GM12878 (cell line): Measurements from ENCODE around the gene TMOD2. TPM values are rescaled to one million over a fixed set of nuclear protein-coding genes. Genes with fewer than 3 reads are reported as not detected.
A peak's percentile ranks its signal among the peaks of the same experiment; 100 is the strongest.

Experiments used
- ATF3 ChIP-seq: IDR thresholded peaks from 2 replicates; pipeline ENCODE4 v1.6.1; 2011; ENCODE audit warnings: low read depth, mild to moderate bottlenecking, low read length, moderate library complexity, borderline replicate concordance; ENCODE audit errors: extremely low read depth
- BACH1 ChIP-seq: fragments of 450-650 bp; IDR thresholded peaks from 2 replicates; pipeline ENCODE4 v1.6.1; 2017; ENCODE audit warnings: mild to moderate bottlenecking, borderline replicate concordance
- BCL3 ChIP-seq: IDR thresholded peaks from 2 replicates; pipeline ENCODE4 v1.6.1; 2011; ENCODE audit warnings: borderline replicate concordance, low read depth, mild to moderate bottlenecking, moderate library complexity, low read length; ENCODE audit not compliant: insufficient read depth, poor library complexity, severe bottlenecking
- CBFB ChIP-seq: IDR thresholded peaks from 2 replicates; pipeline ENCODE4 v1.6.1; 2016; ENCODE audit warnings: antibody characterized with exemption, low read depth
- GABPA ChIP-seq: IDR thresholded peaks from 2 replicates; pipeline ENCODE4 v1.6.1; 2014; ENCODE audit warnings: antibody characterized with exemption, low read depth, mild to moderate bottlenecking, inconsistent platforms
- MLLT1 ChIP-seq: fragments of 450-650 bp; IDR thresholded peaks from 2 replicates; pipeline ENCODE4 v1.6.1; 2016; ENCODE audit warnings: mild to moderate bottlenecking
- NFYA ChIP-seq: IDR thresholded peaks from 2 replicates; pipeline ENCODE4 v1.6.1; 2011; ENCODE audit warnings: low read depth, mild to moderate bottlenecking, low read length, improper control_type of control experiment, borderline replicate concordance
- NKRF ChIP-seq: fragments of 450-650 bp; conservative IDR thresholded peaks from 2 replicates; pipeline ENCODE4 v1.6.1; 2017; ENCODE audit warnings: mild to moderate bottlenecking, moderate library complexity
- NR2C2 ChIP-seq: IDR thresholded peaks from 2 replicates; pipeline ENCODE4 v1.6.1; 2011; ENCODE audit warnings: borderline replicate concordance, low read depth; ENCODE audit not compliant: control insufficient read depth, insufficient read length
- PAX8 ChIP-seq: fragments of 450-650 bp; IDR thresholded peaks from 2 replicates; pipeline ENCODE4 v1.6.1; 2017; ENCODE audit warnings: mild to moderate bottlenecking, moderate library complexity
- PBX3 ChIP-seq: IDR thresholded peaks from 2 replicates; pipeline ENCODE4 v1.6.1; 2011; ENCODE audit warnings: mild to moderate bottlenecking, low read depth, low read length, moderate library complexity; ENCODE audit not compliant: insufficient replicate concordance
- SUZ12 ChIP-seq: fragments of 200-600 bp; sonication (generic); IDR thresholded peaks from one replicate; pipeline ENCODE4 v1.6.1; 2018; ENCODE audit warnings: antibody characterized with exemption, mild to moderate bottlenecking; ENCODE audit not compliant: unreplicated experiment
- TCF7 ChIP-seq: IDR thresholded peaks from 2 replicates; pipeline ENCODE4 v1.6.1; 2014; ENCODE audit warnings: antibody characterized with exemption, borderline replicate concordance
- USF2 ChIP-seq: IDR thresholded peaks from 2 replicates; pipeline ENCODE4 v1.6.1; 2011; ENCODE audit warnings: low read depth, low read length, improper control_type of control experiment, borderline replicate concordance
- ZNF207 ChIP-seq: fragments of 450-650 bp; IDR thresholded peaks from 2 replicates; pipeline ENCODE4 v1.6.1; 2014; ENCODE audit warnings: antibody characterized with exemption, mild to moderate bottlenecking, borderline replicate concordance
- polyA plus RNA-seq, 11 experiments: library from polyadenylated mRNA; depleted of rRNA in 4 of 11; unstranded in 6 of 11; stranded (reverse) in 5 of 11; fragments of >200 nt; fragmentation: Nextera tagmentation in 4 of 11; fragmentation: Illumina TruSeq in 1 of 11; extraction: Ambion mirVana in 4 of 11; extraction: Trizol in 1 of 11; gene quantifications; 1 replicate in 1 of 11; 2 replicates in 10 of 11; pipeline versions ENCODE4 v1.2.1 to v1.2.3, GENCODE V29; 2011 to 2016; ENCODE audit warnings: inconsistent platforms in 2 of 11, missing spikeins in 2 of 11, low read depth in 1 of 11
- total RNA-seq, 4 experiments: library from RNA; depleted of rRNA in 3 of 4; stranded (reverse); fragments of >200 nt in 3 of 4; fragmentation: Illumina TruSeq in 1 of 4; extraction: Trizol in 1 of 4; gene quantifications; 2 replicates each; pipeline versions ENCODE4 v1.2.1 to v1.2.3, GENCODE V29; 2013 to 2021

TMOD2 gene
- total and polyA plus RNA-seq, 10 of the 15 experiments (the other 5 are each of a cell fraction or from before 2014, with no cell fraction given) = 0.61 to 15.2 (median 6.3) TPM

GRCh38 chr15:51736751-51737521, 14.5 kb upstream of the TMOD2 start (continued):
- no peak for TF ChIP-seq NFYA
- no peak for TF ChIP-seq ZNF207
- no peak for TF ChIP-seq SUZ12
- TF ChIP-seq BACH1 = no peak
- TF ChIP-seq NKRF = no peak
- no peak for TF ChIP-seq PAX8
- TF ChIP-seq NR2C2 = no peak
- peak; percentile 82 for TF ChIP-seq MLLT1
- no peak for TF ChIP-seq TCF7
- peak; percentile 45; the same call in 1 of the 2 replicates for TF ChIP-seq CBFB
- no peak for TF ChIP-seq BCL3
- no peak for TF ChIP-seq PBX3
- no peak for TF ChIP-seq GABPA
- TF ChIP-seq ATF3 = no peak
- no peak for TF ChIP-seq USF2
